GM12873 (cell line): ENCODE data around the gene RABEP2.

Source experiments
- TF ChIP-seq, protein P1 (sequence below): IDR thresholded peaks from 2 replicates; pipeline ENCODE4 v1.5.1; 2012; ENCODE audit warnings: low read depth, mild to moderate bottlenecking, moderate library complexity, low read length, control low read depth; ENCODE audit not compliant: insufficient read depth; ENCODE audit errors: missing control alignments

The RABEP2 gene

DNA sequence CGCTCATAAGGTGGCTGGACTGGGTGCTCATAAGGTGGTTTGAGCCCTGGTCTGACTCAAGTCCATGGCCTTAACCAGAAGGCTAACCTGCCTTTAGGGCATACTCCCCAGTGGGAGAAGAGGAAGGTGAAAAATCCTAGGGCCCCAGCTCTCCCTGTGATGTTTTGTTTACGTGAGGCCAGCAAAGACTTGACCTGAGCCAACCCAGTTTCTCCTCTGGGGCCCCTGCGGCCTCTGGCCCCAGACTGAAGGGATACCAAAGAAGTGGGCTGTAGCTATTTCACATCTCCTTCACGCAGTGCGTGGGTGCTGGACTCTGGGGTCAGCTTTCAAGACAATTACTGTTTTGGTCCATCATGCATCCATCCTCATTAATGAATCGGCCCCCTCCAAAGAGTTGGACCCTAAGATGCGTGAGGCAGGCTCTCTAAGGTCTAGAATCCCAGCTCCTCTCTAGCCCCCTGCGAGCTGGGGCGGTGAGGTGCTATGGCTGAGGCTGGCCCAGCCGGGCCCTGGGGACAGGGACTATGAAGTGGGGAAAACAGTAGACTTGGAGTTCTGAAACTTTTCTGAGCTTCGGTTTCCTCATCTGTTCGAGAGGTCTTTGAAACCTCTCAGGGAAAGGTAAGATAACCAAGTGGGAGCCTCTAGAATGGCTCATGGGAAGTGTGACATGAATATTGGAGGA, 59.9 kb downstream of the RABEP2 start:
- TF ChIP-seq, protein P1, sequence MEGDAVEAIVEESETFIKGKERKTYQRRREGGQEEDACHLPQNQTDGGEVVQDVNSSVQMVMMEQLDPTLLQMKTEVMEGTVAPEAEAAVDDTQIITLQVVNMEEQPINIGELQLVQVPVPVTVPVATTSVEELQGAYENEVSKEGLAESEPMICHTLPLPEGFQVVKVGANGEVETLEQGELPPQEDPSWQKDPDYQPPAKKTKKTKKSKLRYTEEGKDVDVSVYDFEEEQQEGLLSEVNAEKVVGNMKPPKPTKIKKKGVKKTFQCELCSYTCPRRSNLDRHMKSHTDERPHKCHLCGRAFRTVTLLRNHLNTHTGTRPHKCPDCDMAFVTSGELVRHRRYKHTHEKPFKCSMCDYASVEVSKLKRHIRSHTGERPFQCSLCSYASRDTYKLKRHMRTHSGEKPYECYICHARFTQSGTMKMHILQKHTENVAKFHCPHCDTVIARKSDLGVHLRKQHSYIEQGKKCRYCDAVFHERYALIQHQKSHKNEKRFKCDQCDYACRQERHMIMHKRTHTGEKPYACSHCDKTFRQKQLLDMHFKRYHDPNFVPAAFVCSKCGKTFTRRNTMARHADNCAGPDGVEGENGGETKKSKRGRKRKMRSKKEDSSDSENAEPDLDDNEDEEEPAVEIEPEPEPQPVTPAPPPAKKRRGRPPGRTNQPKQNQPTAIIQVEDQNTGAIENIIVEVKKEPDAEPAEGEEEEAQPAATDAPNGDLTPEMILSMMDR = no peak

GRCh38 chr16:28863929-28864793, 60.9 kb downstream of the RABEP2 start:
- TF ChIP-seq, protein P1 = no peak

DNA sequence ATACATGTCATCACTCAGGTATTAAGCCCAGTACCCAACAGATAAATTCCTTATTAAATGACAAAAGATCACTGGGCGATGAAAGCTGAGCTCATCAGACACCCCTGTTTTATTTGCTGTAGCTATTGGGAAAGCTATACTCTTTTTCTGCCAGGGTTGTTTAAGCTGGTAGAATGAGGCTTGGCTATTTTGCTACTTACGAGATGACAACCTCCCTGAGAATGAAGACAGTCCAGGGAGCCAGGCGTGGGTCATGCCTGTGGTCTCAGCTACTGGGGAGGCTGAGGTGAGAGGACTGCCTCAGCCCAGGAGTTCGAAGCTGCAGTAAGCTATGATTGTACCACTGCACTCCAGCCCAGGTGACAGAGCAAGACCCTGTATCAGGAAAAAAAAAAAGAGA, 65.7 kb downstream of the RABEP2 start:
- TF ChIP-seq, protein P1 = no peak

- TF ChIP-seq, protein P1 = no peak
Observed at GRCh38 chr16:28858421-28858820, 66.6 kb downstream of the RABEP2 start.
